ENCODE results near the gene HERPUD2. TPM values are rescaled to one million over a fixed set of nuclear protein-coding genes. Genes with fewer than 3 reads are reported as not detected.

The HERPUD2 gene
- total RNA-seq, 1 donor from 2014 or later = 43.7 TPM

- Histone ChIP-seq H3K27me3 (no peaks in the 10 kb centered on the region), H3F3A (ENCODE audit: low read depth) (peaks cover 31% of the 10 kb centered on the region), H3K27ac (peak overlapping the region; percentile 61), H3K36me3 (peaks cover 8% of the 10 kb centered on the region), H2AFZ (replicated peaks) (no peak overlapping the region), H4K20me1 (ENCODE audit: low read depth) (no peaks in the 10 kb centered on the region), H3K9me3 (ENCODE audit: low read depth) (no peaks in the 10 kb centered on the region), H3K4me3 (no peak overlapping the region), H3K9ac (no peak overlapping the region), H3K4me1 (peaks cover 41% of the 10 kb centered on the region), H3K79me2 (ENCODE audit: low read depth) (peaks cover 70% of the 10 kb centered on the region), H3K4me2 (no peak overlapping the region)
- peaks cover 23% of the 10 kb centered on the region for H3K9me3 Mint-ChIP-seq
- H3K4me1 Mint-ChIP-seq = peaks cover 30% of the 10 kb centered on the region
- TF ChIP-seq CTCF (IDR thresholded peaks at IDR 0.05) (no peak), EZH2 (IDR thresholded peaks at IDR 0.05) (no peak), EZH2phosphoT487 (IDR thresholded peaks at IDR 0.05) (no peak)
- peaks cover 3% of the 10 kb centered on the region for H3K27me3 Mint-ChIP-seq (ENCODE audit: insufficient read depth, low read depth)
- no peak for DNase-seq (ENCODE audit: low spot score)
- H3K27ac Mint-ChIP-seq = peak overlapping the region; percentile 83
- H3K36me3 Mint-ChIP-seq = peaks cover 33% of the 10 kb centered on the region
- H3K4me3 Mint-ChIP-seq = no peak overlapping the region
Measured at GRCh38 chr7:35648367-35648766, 46.6 kb downstream of the HERPUD2 start.

- H3K9ac ChIP-seq = no peak overlapping the region
- no peaks in the 10 kb centered on the region for H3K9me3 ChIP-seq (ENCODE audit: low read depth)
- H3K36me3 Mint-ChIP-seq = peaks cover 23% of the 10 kb centered on the region
- H3K4me2 ChIP-seq = peak overlapping the region; percentile 77
- H3K9me3 Mint-ChIP-seq = peaks cover 14% of the 10 kb centered on the region
- H3K27ac Mint-ChIP-seq = peak overlapping the region; percentile 36
- no peaks in the 10 kb centered on the region for H3K27me3 ChIP-seq
- peak overlapping the region; percentile 59 for H3K4me3 Mint-ChIP-seq
- peaks cover 30% of the 10 kb centered on the region for H3K4me1 Mint-ChIP-seq
- peak overlapping the region; percentile 61 for H3K27ac ChIP-seq
- no peaks in the 10 kb centered on the region for H4K20me1 ChIP-seq (ENCODE audit: low read depth)
- DNase-seq (ENCODE audit: low spot score) = peak; percentile 74
- H3F3A ChIP-seq (ENCODE audit: low read depth) = peaks cover 31% of the 10 kb centered on the region
- H3K27me3 Mint-ChIP-seq (ENCODE audit: insufficient read depth, low read depth) = peaks cover 3% of the 10 kb centered on the region
- peak overlapping the region; percentile 35 for H3K4me3 ChIP-seq
- H3K36me3 ChIP-seq = peaks cover 3% of the 10 kb centered on the region
- H2AFZ ChIP-seq (replicated peaks) = no peak overlapping the region
- peaks cover 70% of the 10 kb centered on the region for H3K79me2 ChIP-seq (ENCODE audit: low read depth)
- peaks cover 41% of the 10 kb centered on the region for H3K4me1 ChIP-seq
- TF ChIP-seq EZH2phosphoT487 (IDR thresholded peaks at IDR 0.05) (no peak), EZH2 (IDR thresholded peaks at IDR 0.05) (no peak), CTCF (IDR thresholded peaks at IDR 0.05) (no peak)
Measured at GRCh38 chr7:35647171-35647574, 47.8 kb downstream of the HERPUD2 start.

GRCh38 chr7:35646289-35647023 is 48.5 kb downstream of the HERPUD2 start:
- Histone ChIP-seq H3K4me3 (peak overlapping the region; percentile 35), H3F3A (ENCODE audit: low read depth) (peaks cover 31% of the 10 kb centered on the region), H3K36me3 (no peaks in the 10 kb centered on the region), H2AFZ (replicated peaks) (no peak overlapping the region), H3K4me1 (peaks cover 44% of the 10 kb centered on the region), H3K27me3 (no peaks in the 10 kb centered on the region), H4K20me1 (ENCODE audit: low read depth) (no peaks in the 10 kb centered on the region), H3K79me2 (ENCODE audit: low read depth) (peaks cover 70% of the 10 kb centered on the region), H3K27ac (peak overlapping the region; percentile 61), H3K4me2 (peak overlapping the region; percentile 77), H3K9ac (no peak overlapping the region), H3K9me3 (ENCODE audit: low read depth) (no peaks in the 10 kb centered on the region)
- peak; percentile 14 for DNase-seq (ENCODE audit: low spot score)
- Mint-ChIP-seq H3K36me3 (peaks cover 19% of the 10 kb centered on the region), H3K27ac (peak overlapping the region; percentile 83), H3K9me3 (peaks cover 10% of the 10 kb centered on the region), H3K27me3 (ENCODE audit: insufficient read depth, low read depth) (peaks cover 3% of the 10 kb centered on the region), H3K4me3 (peak overlapping the region; percentile 59), H3K4me1 (peaks cover 31% of the 10 kb centered on the region)
- no peak for TF ChIP-seq EZH2 (IDR thresholded peaks at IDR 0.05)

GRCh38 chr7:35645691-35646090 is 49.2 kb downstream of the HERPUD2 start:
- Mint-ChIP-seq H3K27me3 (ENCODE audit: insufficient read depth, low read depth) (no peaks in the 10 kb centered on the region), H3K9me3 (peaks cover 7% of the 10 kb centered on the region), H3K4me1 (peaks cover 33% of the 10 kb centered on the region), H3K27ac (no peak overlapping the region), H3K36me3 (peaks cover 16% of the 10 kb centered on the region), H3K4me3 (no peak overlapping the region)
- Histone ChIP-seq H2AFZ (replicated peaks) (no peak overlapping the region), H3K4me3 (no peak overlapping the region), H3K36me3 (no peaks in the 10 kb centered on the region), H3K9me3 (ENCODE audit: low read depth) (no peaks in the 10 kb centered on the region), H3K79me2 (ENCODE audit: low read depth) (peaks cover 70% of the 10 kb centered on the region), H3K27ac (peak overlapping the region; percentile 61), H4K20me1 (ENCODE audit: low read depth) (no peaks in the 10 kb centered on the region), H3K9ac (no peak overlapping the region), H3F3A (ENCODE audit: low read depth) (peaks cover 31% of the 10 kb centered on the region), H3K4me1 (peaks cover 46% of the 10 kb centered on the region), H3K4me2 (no peak overlapping the region), H3K27me3 (no peaks in the 10 kb centered on the region)
- DNase-seq (ENCODE audit: low spot score) = no peak
- TF ChIP-seq EZH2 (IDR thresholded peaks at IDR 0.05) (no peak), EZH2phosphoT487 (IDR thresholded peaks at IDR 0.05) (no peak), CTCF (IDR thresholded peaks at IDR 0.05) (no peak)

Measured in neural progenitor cell (in vitro differentiated cells).